HEK293 (cell line): ENCODE results near the gene LRP10.
A peak's percentile ranks its signal among the peaks of the same experiment; 100 is the strongest.

Experiments
- HOXD13 ChIP-seq: sonication (generic); formaldehyde crosslinking; IDR thresholded peaks from 2 replicates; pipeline ENCODE4 v1.8.0; 2022; ENCODE audit warnings: missing genetic modification reagents, borderline replicate concordance
- SCRT2 ChIP-seq: fragments of 450-650 bp; formaldehyde crosslinking; IDR thresholded peaks from 2 replicates; pipeline ENCODE4 v1.5.1; 2016; ENCODE audit warnings: missing biosample characterization, missing genetic modification characterization
- SP2 ChIP-seq: fragments of 450-650 bp; formaldehyde crosslinking; IDR thresholded peaks from 2 replicates; pipeline ENCODE4 v1.5.1; 2016; ENCODE audit warnings: missing biosample characterization, missing genetic modification characterization
- ZNF146 ChIP-seq: fragments of 450-650 bp; formaldehyde crosslinking; IDR thresholded peaks from 2 replicates; pipeline ENCODE4 v1.5.1; 2016; ENCODE audit warnings: missing biosample characterization, missing genetic modification characterization
- ZNF155 ChIP-seq: fragments of 450-650 bp; formaldehyde crosslinking; IDR thresholded peaks from 2 replicates; pipeline ENCODE4 v1.5.1; 2016; ENCODE audit warnings: missing biosample characterization, missing genetic modification characterization
- ZNF266 ChIP-seq: fragments of 450-650 bp; formaldehyde crosslinking; IDR thresholded peaks from 2 replicates; pipeline ENCODE4 v1.5.1; 2016; ENCODE audit warnings: missing biosample characterization, missing genetic modification characterization, low read depth
- ZNF48 ChIP-seq: fragments of 450-650 bp; formaldehyde crosslinking; IDR thresholded peaks from 2 replicates; pipeline ENCODE4 v1.5.1; 2016; ENCODE audit warnings: missing biosample characterization, missing genetic modification characterization
- ZNF544 ChIP-seq: fragments of 450-650 bp; formaldehyde crosslinking; IDR thresholded peaks from 2 replicates; pipeline ENCODE4 v1.5.0; 2017; ENCODE audit warnings: missing biosample characterization, missing genetic modification characterization
- ZNF548 ChIP-seq: fragments of 450-650 bp; formaldehyde crosslinking; IDR thresholded peaks from 2 replicates; pipeline ENCODE4 v1.5.1; 2016; ENCODE audit warnings: missing biosample characterization, missing genetic modification characterization
- ZNF707 ChIP-seq: fragments of 450-650 bp; formaldehyde crosslinking; IDR thresholded peaks from 2 replicates; pipeline ENCODE4 v1.5.1; 2016; ENCODE audit warnings: missing biosample characterization, missing genetic modification characterization
- ZNF785 ChIP-seq: fragments of 450-650 bp; formaldehyde crosslinking; IDR thresholded peaks from 2 replicates; pipeline ENCODE4 v1.5.1; 2016; ENCODE audit warnings: missing biosample characterization, missing genetic modification characterization
- TF ChIP-seq, protein P1 (sequence below): fragments of 450-650 bp; formaldehyde crosslinking; IDR thresholded peaks from 2 replicates; pipeline ENCODE4 v1.5.1; 2017; ENCODE audit warnings: missing biosample characterization, missing genetic modification characterization
- TF ChIP-seq, protein P2 (sequence below): fragments of 450-650 bp; IDR thresholded peaks from 2 replicates; pipeline ENCODE4 v1.5.1; 2018; ENCODE audit warnings: missing biosample characterization, mild to moderate bottlenecking, missing genetic modification characterization
- TF ChIP-seq, protein P3 (sequence below): fragments of 450-650 bp; formaldehyde crosslinking; IDR thresholded peaks from 2 replicates; pipeline ENCODE4 v1.5.1; 2016; ENCODE audit warnings: missing biosample characterization, missing genetic modification characterization, borderline replicate concordance
- TF ChIP-seq, protein P4 (sequence below): fragments of 450-650 bp; formaldehyde crosslinking; conservative IDR thresholded peaks from 2 replicates; pipeline ENCODE4 v1.5.1; 2016; ENCODE audit warnings: low read depth, missing biosample characterization, missing genetic modification characterization
- TF ChIP-seq, protein P5 (sequence below): fragments of 450-650 bp; formaldehyde crosslinking; IDR thresholded peaks from 2 replicates; pipeline ENCODE4 v1.5.1; 2016; ENCODE audit warnings: missing biosample characterization, missing genetic modification characterization
- TF ChIP-seq, protein P6 (sequence below): fragments of 450-650 bp; formaldehyde crosslinking; IDR thresholded peaks from 2 replicates; pipeline ENCODE4 v1.5.1; 2016; ENCODE audit warnings: missing biosample characterization, missing genetic modification characterization
- TF ChIP-seq, protein P7 (sequence below): fragments of 450-650 bp; formaldehyde crosslinking; IDR thresholded peaks from 2 replicates; pipeline ENCODE4 v1.5.1; 2016; ENCODE audit warnings: missing biosample characterization, missing genetic modification characterization

Gene LRP10

DNA sequence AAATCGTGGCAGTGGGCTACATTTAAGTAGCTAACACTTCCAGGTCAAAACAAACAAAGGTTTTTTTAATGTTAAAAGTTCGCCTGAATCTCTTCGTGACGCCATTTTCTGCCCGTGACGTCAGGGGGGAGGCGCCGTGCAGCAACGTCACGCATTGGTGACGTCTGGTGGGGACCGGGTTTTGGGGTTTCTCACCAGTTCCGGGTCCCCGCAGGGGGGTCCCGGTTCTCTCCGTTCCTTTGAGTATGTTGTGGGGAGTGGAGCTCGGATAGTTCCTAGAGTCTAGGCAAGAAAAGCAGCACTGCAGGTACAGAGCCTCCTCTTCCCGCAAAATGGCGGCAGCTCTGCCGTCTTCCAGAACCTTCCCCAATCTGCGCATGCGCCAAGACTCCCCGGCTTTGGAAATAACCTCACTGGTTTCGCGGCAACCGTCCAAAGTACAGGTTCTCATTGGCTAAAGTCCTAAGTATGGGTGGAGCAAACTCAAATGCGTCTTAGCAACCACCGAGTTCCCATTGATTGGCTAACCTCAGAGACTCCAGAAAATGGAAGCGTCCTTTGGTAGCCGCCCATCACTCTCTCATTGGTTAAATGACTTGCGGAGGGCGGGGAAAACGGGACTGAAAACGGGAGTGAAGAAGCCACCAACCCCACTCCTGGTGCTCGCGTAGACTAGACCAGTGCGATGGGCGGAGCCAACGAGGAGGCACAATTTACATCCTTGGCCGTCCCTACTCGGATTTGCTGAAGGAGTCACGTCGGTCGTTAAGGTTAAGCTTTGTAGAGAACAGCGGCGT, 47.5 kb downstream of the LRP10 start, which contains the start of gene RBM23 (continued):
- TF ChIP-seq, protein P1, sequence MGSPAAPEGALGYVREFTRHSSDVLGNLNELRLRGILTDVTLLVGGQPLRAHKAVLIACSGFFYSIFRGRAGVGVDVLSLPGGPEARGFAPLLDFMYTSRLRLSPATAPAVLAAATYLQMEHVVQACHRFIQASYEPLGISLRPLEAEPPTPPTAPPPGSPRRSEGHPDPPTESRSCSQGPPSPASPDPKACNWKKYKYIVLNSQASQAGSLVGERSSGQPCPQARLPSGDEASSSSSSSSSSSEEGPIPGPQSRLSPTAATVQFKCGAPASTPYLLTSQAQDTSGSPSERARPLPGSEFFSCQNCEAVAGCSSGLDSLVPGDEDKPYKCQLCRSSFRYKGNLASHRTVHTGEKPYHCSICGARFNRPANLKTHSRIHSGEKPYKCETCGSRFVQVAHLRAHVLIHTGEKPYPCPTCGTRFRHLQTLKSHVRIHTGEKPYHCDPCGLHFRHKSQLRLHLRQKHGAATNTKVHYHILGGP (tag by site-specific recombination), result no peak
- TF ChIP-seq, protein P2, sequence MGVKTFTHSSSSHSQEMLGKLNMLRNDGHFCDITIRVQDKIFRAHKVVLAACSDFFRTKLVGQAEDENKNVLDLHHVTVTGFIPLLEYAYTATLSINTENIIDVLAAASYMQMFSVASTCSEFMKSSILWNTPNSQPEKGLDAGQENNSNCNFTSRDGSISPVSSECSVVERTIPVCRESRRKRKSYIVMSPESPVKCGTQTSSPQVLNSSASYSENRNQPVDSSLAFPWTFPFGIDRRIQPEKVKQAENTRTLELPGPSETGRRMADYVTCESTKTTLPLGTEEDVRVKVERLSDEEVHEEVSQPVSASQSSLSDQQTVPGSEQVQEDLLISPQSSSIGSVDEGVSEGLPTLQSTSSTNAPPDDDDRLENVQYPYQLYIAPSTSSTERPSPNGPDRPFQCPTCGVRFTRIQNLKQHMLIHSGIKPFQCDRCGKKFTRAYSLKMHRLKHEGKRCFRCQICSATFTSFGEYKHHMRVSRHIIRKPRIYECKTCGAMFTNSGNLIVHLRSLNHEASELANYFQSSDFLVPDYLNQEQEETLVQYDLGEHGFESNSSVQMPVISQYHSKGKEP (tag by site-specific recombination), result no peak
- TF ChIP-seq ZNF785 (tag by site-specific recombination), result no peak
- no peak for TF ChIP-seq SCRT2
- TF ChIP-seq, protein P3, sequence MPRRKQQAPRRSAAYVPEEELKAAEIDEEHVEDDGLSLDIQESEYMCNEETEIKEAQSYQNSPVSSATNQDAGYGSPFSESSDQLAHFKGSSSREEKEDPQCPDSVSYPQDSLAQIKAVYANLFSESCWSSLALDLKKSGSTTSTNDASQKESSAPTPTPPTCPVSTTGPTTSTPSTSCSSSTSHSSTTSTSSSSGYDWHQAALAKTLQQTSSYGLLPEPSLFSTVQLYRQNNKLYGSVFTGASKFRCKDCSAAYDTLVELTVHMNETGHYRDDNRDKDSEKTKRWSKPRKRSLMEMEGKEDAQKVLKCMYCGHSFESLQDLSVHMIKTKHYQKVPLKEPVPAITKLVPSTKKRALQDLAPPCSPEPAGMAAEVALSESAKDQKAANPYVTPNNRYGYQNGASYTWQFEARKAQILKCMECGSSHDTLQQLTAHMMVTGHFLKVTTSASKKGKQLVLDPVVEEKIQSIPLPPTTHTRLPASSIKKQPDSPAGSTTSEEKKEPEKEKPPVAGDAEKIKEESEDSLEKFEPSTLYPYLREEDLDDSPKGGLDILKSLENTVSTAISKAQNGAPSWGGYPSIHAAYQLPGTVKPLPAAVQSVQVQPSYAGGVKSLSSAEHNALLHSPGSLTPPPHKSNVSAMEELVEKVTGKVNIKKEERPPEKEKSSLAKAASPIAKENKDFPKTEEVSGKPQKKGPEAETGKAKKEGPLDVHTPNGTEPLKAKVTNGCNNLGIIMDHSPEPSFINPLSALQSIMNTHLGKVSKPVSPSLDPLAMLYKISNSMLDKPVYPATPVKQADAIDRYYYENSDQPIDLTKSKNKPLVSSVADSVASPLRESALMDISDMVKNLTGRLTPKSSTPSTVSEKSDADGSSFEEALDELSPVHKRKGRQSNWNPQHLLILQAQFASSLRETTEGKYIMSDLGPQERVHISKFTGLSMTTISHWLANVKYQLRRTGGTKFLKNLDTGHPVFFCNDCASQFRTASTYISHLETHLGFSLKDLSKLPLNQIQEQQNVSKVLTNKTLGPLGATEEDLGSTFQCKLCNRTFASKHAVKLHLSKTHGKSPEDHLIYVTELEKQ, result no peak
- TF ChIP-seq, protein P4, sequence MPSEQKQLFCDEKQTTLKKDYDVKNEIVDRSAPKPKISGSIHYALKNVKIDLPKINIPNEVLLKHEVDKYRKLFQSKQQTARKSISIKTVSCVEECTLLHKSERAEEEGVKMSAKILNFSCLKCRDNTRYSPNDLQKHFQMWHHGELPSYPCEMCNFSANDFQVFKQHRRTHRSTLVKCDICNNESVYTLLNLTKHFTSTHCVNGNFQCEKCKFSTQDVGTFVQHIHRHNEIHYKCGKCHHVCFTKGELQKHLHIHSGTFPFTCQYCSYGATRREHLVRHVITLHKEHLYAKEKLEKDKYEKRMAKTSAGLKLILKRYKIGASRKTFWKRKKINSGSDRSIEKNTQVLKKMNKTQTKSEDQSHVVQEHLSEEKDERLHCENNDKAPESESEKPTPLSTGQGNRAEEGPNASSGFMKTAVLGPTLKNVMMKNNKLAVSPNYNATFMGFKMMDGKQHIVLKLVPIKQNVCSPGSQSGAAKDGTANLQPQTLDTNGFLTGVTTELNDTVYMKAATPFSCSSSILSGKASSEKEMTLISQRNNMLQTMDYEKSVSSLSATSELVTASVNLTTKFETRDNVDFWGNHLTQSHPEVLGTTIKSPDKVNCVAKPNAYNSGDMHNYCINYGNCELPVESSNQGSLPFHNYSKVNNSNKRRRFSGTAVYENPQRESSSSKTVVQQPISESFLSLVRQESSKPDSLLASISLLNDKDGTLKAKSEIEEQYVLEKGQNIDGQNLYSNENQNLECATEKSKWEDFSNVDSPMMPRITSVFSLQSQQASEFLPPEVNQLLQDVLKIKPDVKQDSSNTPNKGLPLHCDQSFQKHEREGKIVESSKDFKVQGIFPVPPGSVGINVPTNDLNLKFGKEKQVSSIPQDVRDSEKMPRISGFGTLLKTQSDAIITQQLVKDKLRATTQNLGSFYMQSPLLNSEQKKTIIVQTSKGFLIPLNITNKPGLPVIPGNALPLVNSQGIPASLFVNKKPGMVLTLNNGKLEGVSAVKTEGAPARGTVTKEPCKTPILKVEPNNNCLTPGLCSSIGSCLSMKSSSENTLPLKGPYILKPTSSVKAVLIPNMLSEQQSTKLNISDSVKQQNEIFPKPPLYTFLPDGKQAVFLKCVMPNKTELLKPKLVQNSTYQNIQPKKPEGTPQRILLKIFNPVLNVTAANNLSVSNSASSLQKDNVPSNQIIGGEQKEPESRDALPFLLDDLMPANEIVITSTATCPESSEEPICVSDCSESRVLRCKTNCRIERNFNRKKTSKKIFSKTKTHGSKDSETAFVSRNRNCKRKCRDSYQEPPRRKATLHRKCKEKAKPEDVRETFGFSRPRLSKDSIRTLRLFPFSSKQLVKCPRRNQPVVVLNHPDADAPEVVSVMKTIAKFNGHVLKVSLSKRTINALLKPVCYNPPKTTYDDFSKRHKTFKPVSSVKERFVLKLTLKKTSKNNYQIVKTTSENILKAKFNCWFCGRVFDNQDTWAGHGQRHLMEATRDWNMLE, result no peak
- TF ChIP-seq, protein P5, sequence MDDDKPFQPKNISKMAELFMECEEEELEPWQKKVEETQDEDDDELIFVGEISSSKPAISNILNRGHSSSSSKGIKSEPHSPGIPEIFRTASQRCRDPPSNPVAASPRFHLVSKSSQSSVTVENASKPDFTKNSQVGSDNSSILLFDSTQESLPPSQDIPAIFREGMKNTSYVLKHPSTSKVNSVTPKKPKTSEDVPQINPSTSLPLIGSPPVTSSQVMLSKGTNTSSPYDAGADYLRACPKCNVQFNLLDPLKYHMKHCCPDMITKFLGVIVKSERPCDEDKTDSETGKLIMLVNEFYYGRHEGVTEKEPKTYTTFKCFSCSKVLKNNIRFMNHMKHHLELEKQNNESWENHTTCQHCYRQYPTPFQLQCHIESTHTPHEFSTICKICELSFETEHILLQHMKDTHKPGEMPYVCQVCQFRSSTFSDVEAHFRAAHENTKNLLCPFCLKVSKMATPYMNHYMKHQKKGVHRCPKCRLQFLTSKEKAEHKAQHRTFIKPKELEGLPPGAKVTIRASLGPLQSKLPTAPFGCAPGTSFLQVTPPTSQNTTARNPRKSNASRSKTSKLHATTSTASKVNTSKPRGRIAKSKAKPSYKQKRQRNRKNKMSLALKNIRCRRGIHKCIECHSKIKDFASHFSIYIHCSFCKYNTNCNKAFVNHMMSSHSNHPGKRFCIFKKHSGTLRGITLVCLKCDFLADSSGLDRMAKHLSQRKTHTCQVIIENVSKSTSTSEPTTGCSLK, result no peak
- TF ChIP-seq HOXD13 (CRISPR knock-in tag), result no peak
- TF ChIP-seq ZNF266 (tag by site-specific recombination), result no peak
- TF ChIP-seq ZNF548 (tag by site-specific recombination), result no peak
- no peak for TF ChIP-seq ZNF48 (tag by site-specific recombination)
- peak; percentile 99 for TF ChIP-seq ZNF707 (tag by site-specific recombination)
- TF ChIP-seq SP2 (tag by site-specific recombination), result peak; percentile 93
- no peak for TF ChIP-seq ZNF544
- TF ChIP-seq, protein P6, sequence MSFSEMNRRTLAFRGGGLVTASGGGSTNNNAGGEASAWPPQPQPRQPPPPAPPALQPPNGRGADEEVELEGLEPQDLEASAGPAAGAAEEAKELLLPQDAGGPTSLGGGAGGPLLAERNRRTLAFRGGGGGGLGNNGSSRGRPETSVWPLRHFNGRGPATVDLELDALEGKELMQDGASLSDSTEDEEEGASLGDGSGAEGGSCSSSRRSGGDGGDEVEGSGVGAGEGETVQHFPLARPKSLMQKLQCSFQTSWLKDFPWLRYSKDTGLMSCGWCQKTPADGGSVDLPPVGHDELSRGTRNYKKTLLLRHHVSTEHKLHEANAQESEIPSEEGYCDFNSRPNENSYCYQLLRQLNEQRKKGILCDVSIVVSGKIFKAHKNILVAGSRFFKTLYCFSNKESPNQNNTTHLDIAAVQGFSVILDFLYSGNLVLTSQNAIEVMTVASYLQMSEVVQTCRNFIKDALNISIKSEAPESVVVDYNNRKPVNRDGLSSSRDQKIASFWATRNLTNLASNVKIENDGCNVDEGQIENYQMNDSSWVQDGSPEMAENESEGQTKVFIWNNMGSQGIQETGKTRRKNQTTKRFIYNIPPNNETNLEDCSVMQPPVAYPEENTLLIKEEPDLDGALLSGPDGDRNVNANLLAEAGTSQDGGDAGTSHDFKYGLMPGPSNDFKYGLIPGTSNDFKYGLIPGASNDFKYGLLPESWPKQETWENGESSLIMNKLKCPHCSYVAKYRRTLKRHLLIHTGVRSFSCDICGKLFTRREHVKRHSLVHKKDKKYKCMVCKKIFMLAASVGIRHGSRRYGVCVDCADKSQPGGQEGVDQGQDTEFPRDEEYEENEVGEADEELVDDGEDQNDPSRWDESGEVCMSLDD (tag by site-specific recombination), result peak; percentile 93
- TF ChIP-seq, protein P7, sequence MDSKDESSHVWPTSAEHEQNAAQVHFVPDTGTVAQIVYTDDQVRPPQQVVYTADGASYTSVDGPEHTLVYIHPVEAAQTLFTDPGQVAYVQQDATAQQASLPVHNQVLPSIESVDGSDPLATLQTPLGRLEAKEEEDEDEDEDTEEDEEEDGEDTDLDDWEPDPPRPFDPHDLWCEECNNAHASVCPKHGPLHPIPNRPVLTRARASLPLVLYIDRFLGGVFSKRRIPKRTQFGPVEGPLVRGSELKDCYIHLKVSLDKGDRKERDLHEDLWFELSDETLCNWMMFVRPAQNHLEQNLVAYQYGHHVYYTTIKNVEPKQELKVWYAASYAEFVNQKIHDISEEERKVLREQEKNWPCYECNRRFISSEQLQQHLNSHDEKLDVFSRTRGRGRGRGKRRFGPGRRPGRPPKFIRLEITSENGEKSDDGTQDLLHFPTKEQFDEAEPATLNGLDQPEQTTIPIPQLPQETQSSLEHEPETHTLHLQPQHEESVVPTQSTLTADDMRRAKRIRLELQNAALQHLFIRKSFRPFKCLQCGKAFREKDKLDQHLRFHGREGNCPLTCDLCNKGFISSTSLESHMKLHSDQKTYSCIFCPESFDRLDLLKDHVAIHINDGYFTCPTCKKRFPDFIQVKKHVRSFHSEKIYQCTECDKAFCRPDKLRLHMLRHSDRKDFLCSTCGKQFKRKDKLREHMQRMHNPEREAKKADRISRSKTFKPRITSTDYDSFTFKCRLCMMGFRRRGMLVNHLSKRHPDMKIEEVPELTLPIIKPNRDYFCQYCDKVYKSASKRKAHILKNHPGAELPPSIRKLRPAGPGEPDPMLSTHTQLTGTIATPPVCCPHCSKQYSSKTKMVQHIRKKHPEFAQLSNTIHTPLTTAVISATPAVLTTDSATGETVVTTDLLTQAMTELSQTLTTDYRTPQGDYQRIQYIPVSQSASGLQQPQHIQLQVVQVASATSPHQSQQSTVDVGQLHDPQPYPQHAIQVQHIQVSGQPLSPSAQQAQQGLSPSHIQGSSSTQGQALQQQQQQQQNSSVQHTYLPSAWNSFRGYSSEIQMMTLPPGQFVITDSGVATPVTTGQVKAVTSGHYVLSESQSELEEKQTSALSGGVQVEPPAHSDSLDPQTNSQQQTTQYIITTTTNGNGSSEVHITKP, result peak; percentile 96
- TF ChIP-seq ZNF146, result no peak
- no peak for TF ChIP-seq ZNF155
